ENCODE data around the gene MCC.

Gene MCC

GRCh38 chr5:113236536-113237288 lies 251.5 kb downstream of the MCC start:
- H3K27ac ChIP-seq = peak overlapping the region in 8 of 21 experiments; percentile 2 to 56 (median 30)
- no peak overlapping the region for H3K4me3 ChIP-seq

DNA sequence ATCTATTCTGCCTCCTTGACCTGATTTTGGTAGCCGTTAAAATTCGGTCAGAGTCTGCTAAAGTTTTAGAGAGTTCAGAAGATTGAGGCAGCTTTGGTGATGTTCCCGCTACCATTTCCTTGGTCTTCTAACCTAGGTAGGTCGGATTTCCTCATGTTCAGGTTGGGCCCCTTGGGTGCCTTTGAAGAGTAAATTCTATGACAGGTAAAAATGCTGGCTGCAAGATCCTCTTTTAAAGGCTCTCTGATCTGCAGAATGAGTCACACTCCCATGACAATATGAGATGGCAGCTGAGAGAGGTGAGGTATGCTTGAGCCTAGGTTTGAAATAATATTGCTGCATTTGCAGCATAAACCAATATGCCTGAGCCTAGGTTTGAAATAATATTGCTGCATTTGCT lies 252.4 kb downstream of the MCC start:
- Histone ChIP-seq H3K27ac (no peak overlapping the region), H3K4me3 (no peak overlapping the region)

- Histone ChIP-seq H3K27ac (no peak overlapping the region), H3K4me3 (no peak overlapping the region)
Observed at GRCh38 chr5:113234546-113234945, 253.7 kb downstream of the MCC start.

GRCh38 chr5:113233606-113234005 lies 254.6 kb downstream of the MCC start:
- H3K27ac ChIP-seq = peak overlapping the region in 3 of 21 experiments; percentile 21 to 67 (median 58)
- H3K4me3 ChIP-seq = no peak overlapping the region

GRCh38 chr5:113232667-113233066 lies 255.6 kb downstream of the MCC start:
- Histone ChIP-seq H3K4me3 (no peak overlapping the region), H3K27ac (peak overlapping the region in 12 of 21 experiments; percentile 15 to 71 (median 54))

DNA sequence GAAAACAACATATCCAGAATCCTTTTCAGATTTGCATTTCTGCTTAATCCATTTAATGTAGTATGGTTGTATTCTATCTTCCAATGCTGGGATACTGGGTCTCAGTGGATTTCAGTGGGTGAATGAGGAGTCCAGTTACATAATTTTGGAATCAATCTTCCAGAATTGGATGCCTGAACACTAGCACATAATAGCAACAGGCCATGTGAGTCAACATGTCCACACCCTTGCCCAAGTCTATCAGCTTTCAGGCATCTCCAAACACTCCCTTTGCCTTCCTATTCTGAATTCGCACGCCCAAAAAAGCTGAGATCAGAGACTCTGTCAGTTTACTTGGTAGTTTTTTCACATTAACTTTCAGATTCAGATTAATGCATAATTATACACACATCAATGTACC lies 256.0 kb downstream of the MCC start:
- H3K27ac ChIP-seq = peak overlapping the region in 12 of 21 experiments; percentile 6 to 71 (median 42)
- H3K4me3 ChIP-seq = no peak overlapping the region

GRCh38 chr5:113231653-113232000 lies 256.6 kb downstream of the MCC start:
- peak overlapping the region in 8 of 21 experiments; percentile 6 to 59 (median 22) for H3K27ac ChIP-seq
- no peak overlapping the region for H3K4me3 ChIP-seq

DNA sequence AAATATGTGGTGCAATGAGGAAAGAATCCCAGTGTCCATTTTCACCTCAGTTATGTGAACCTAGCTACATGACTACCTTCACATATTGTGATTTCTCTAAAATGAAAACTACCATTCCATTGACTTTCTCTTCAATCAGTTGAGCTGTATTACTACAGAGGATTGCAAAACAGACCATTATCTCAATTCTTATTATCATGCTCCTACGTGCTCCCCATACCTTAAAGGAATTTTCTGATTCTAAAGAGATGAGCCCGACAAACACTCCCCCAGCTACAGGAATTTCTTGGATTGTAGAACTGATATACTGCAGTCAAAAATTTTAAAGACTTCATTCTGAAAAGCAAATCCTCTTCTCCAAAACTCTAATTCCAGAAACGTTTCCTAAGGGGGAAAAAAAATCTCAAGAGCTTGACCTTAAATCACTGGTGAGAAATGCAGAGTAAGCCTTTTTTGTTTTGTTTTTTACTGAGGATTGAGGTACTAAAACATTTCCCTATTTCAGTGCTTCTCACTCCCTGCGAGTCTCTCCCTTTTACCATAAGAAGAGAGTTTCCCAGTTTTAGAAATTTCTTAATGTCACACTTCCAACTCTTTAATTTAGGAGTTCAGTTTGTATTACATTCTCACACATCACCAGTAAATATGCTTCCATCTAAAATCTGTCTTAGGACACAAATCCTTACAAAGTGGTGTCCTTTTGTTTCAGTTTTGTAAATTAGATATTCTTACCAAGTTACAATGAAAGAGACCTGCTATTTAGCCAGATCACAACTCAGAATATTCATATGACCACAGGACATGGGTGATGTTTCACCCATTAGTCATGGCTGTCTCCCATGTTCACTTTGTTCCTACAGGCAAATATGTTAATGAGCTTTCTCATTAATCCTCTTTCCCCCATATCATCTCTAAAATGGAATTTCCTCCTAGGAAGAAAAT lies 257.3 kb downstream of the MCC start:
- Histone ChIP-seq H3K27ac (peak overlapping the region in 10 of 21 experiments; percentile 1 to 59 (median 36)), H3K4me3 (no peak overlapping the region)

DNA sequence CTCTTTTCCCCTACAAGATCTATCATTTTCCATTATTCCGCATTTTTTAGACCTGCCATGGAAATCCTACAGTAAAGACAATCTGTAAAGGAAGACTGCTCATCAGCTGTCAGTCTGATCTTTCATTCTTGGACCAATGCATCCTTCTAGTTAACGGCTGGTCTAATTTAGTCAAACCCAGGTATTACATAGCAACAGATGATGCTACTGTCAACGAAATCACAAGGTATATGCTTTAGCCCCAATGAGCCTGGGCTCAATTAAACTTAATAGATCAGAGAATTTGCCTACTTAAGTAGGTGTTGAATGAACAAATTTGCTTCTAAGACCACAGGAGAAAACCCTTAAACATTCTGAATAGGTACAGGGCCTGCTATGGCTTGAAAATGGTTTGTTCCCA lies 260.5 kb downstream of the MCC start:
- Histone ChIP-seq H3K27ac (no peak overlapping the region), H3K4me3 (no peak overlapping the region)

DNA sequence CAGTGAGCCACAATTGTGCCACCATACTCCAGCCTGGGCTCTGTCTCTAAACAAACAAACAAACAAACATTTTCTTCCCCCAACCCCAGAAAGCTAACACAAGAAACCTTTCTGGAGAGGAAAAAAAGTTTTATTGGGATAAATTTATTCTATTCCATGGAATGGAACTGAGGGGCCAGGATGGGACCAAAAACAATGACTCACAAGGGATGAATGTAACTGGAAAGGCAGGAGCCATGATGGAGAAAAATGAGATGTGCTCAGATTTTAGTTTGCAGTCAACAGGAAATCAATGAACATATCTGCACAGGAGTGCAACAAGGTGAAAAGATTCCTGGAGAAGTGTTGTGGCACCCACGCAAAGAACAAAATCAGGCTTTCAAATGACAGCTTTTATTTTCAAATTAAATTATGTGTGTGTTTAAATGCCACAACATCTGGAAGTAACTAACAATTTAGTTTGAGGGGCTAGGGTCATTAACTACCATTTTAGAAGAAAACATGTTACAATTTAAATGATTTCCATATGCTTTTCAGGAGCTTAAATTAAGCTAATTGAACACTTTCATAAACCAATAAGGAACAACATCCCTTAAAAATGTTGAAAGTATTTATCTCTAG lies 262.0 kb downstream of the MCC start:
- H3K4me3 ChIP-seq = no peak overlapping the region
- no peak overlapping the region for H3K27ac ChIP-seq

DNA sequence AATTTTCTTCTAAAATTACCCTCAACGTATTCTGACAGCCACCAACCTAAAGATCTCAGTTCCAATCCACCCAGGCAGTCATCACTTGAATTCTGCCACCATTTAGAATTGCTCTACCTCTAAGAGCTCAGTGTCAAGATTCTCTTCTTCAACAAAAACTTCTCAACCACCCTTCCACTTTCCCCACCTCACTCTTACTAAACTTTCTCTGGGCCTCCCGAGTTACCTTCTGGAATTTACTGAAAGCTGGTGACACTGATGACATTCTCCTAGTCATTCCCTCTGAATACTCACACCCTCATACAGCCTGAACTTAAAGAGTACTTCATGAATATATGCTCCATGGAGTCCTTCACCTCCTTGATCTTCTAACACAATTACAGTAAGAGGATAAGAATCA lies 263.0 kb downstream of the MCC start:
- H3K4me3 ChIP-seq = no peak overlapping the region

GRCh38 chr5:113224605-113225065 lies 263.6 kb downstream of the MCC start:
- Histone ChIP-seq H3K4me3 (no peak overlapping the region), H3K27ac (peak overlapping the region in 1 of 21 experiments; percentile 8)

More for the DNA sequence above, 263.0 kb downstream of the MCC start:
- no peak overlapping the region for H3K27ac ChIP-seq

- no peak overlapping the region for H3K4me3 ChIP-seq
- H3K27ac ChIP-seq = peak overlapping the region in 1 of 21 experiments; percentile 8
Observed at GRCh38 chr5:113223831-113224604, 264.2 kb downstream of the MCC start.

GRCh38 chr5:113223315-113223714 lies 264.9 kb downstream of the MCC start:
- Histone ChIP-seq H3K27ac (peak overlapping the region in 1 of 21 experiments; percentile 8), H3K4me3 (no peak overlapping the region)

DNA sequence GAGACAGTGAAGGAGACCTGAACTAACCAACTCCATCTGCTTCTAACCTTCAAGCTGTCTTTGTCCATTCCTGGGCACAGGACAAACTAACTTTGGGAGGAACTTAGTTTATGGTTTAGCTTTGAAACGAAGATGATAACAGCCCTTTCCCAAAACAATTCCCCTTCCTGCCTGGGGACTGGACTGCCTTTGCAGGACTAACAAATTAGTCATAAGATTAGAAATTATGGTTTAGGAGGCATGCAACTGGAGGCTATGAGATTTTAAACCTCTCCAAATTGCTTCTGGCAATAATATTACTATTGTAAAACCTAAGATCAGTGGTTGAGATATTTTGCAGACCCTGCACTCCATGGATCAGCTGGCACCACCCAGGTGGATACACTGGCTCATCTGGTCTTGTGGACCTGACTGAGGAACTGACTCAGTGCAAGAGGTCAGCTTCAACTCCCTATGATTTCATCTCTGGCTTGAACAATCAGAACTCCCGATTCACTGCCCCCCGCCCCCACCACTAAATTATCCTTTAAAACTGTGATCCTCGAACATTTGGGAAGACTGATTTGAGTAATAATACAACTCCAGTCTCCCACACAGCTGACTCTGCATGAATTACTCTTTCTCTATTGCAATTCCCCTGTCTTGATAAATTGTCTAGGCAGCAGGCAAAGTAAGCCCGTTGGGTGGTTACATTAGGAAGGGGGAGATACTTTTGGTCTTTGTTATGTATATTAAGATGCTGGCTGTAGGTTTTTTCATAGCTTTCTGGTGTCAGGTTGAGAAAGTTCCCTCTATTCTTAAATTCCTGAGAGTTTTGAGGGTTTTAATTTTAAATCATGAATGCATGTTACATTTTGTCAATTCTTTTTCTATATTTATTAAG lies 266.7 kb downstream of the MCC start:
- H3K27ac ChIP-seq = no peak overlapping the region

GRCh38 chr5:113219695-113220094 lies 268.6 kb downstream of the MCC start:
- Histone ChIP-seq H3K27ac (no peak overlapping the region), H3K4me3 (no peak overlapping the region)

More for the DNA sequence above, 266.7 kb downstream of the MCC start:
- no peak overlapping the region for H3K4me3 ChIP-seq

- Histone ChIP-seq H3K4me3 (no peak overlapping the region), H3K27ac (no peak overlapping the region)
Observed at GRCh38 chr5:113218906-113219517, 269.2 kb downstream of the MCC start.

DNA sequence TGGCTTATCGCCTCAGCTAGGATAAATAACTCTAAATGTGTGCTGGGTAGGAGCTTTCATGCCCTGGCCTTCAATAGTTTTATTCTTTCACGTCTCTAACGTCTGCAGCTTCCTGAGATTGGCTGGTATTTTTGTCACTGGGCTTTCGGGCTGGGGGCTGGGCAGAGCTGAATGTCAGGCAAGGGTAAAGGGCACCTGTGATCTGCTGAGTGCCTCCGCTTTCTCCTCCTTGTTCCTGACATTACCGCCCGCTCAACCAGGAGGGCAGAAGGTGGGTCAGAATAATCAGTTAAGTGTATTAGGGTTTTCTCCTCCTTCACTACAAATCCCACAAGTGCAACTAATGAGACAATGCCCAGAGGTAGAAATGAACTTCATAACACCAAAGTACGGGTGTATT lies 270.1 kb downstream of the MCC start:
- Histone ChIP-seq H3K4me3 (no peak overlapping the region), H3K27ac (peak overlapping the region in 2 of 21 experiments; percentile 7)
